Measurements from ENCODE around the gene HELZ2. TPM values are rescaled to one million over a fixed set of nuclear protein-coding genes. Genes with fewer than 3 reads are reported as not detected.

HELZ2 gene
- 10 to 100 TPM; 35.4 to 49.3 (median 36.2) TPM for total RNA-seq
- long read RNA-seq, donor 1, partial matches to known transcripts = 6 of 10 reads
- long read RNA-seq, donor 1, other reads (novel, unspliced or antisense) = 2 of 10 reads
- long read RNA-seq, donor 2, partial matches to known transcripts = 0 of 2 reads
- long read RNA-seq, donor 2, other reads (novel, unspliced or antisense) = 0 of 2 reads

GRCh38 chr20:63574156-63574828, at the start of gene HELZ2:
Gene HELZ2, minus strand, starts transcription at chr20:63574239. Its CDS starts 1,854 bp downstream, at chr20:63572385.
- intact Hi-C loops (cut with DNase I, micrococcal nuclease) = no loop called here
- ATAC-seq (peak; percentile 95), DNase-seq (peak; percentile 87 to 88 (median 88))
- no peaks in the 10 kb centered on the region for H3K9me3 ChIP-seq
- no peak for TF ChIP-seq CTCF (IDR thresholded peaks at IDR 0.05)
- H3K4me1 ChIP-seq (ENCODE audit: low read depth) = peaks cover 15% of the 10 kb centered on the region
- no peaks in the 10 kb centered on the region for H3K36me3 ChIP-seq (ENCODE audit: low read depth)
- peak within 1 kb of the TSS; percentile 57 for H3K4me3 ChIP-seq

- Histone ChIP-seq H3K9me3 (no peaks in the 10 kb centered on the region), H3K36me3 (ENCODE audit: low read depth) (peaks cover 3% of the 10 kb centered on the region), H3K4me3 (no peak overlapping the region), H3K4me1 (ENCODE audit: low read depth) (no peaks in the 10 kb centered on the region)
- intact Hi-C loops (cut with DNase I, micrococcal nuclease) = no loop called here
- no peak for TF ChIP-seq CTCF (IDR thresholded peaks at IDR 0.05)
- DNase-seq (peak in 1 of 3 donors; percentile 46), ATAC-seq (no peak)
Observed at GRCh38 chr20:63622732-63623131, 48.7 kb upstream of the HELZ2 start.

GRCh38 chr20:63622096-63622495, 48.1 kb upstream of the HELZ2 start:
- DNase-seq = peak in 1 of 3 donors; percentile 20
- H3K4me1 ChIP-seq (ENCODE audit: low read depth) = no peaks in the 10 kb centered on the region
- TF ChIP-seq CTCF (IDR thresholded peaks at IDR 0.05) = no peak
- intact Hi-C loops (cut with DNase I, micrococcal nuclease) = no loop called here
- no peaks in the 10 kb centered on the region for H3K9me3 ChIP-seq
- H3K36me3 ChIP-seq (ENCODE audit: low read depth) = peaks cover 3% of the 10 kb centered on the region
- H3K4me3 ChIP-seq = no peak overlapping the region
- no peak for ATAC-seq

- ATAC-seq (no peak), DNase-seq (peak in 1 of 3 donors; percentile 8)
- no peak for TF ChIP-seq CTCF (IDR thresholded peaks at IDR 0.05)
- no peak overlapping the region for H3K4me3 ChIP-seq
- H3K4me1 ChIP-seq (ENCODE audit: low read depth) = no peaks in the 10 kb centered on the region
- peaks cover 3% of the 10 kb centered on the region for H3K36me3 ChIP-seq (ENCODE audit: low read depth)
- no peaks in the 10 kb centered on the region for H3K9me3 ChIP-seq
- intact Hi-C loops (cut with DNase I, micrococcal nuclease) = no loop called here
Observed at GRCh38 chr20:63620991-63621390, 47.0 kb upstream of the HELZ2 start.

- intact Hi-C loops (cut with DNase I, micrococcal nuclease) = no loop called here
- DNase-seq (peak in 1 of 3 donors; percentile 20), ATAC-seq (no peak)
- no peak for TF ChIP-seq CTCF (IDR thresholded peaks at IDR 0.05)
- H3K9me3 ChIP-seq = no peaks in the 10 kb centered on the region
- no peak overlapping the region for H3K4me3 ChIP-seq
- H3K4me1 ChIP-seq (ENCODE audit: low read depth) = no peaks in the 10 kb centered on the region
- peaks cover 3% of the 10 kb centered on the region for H3K36me3 ChIP-seq (ENCODE audit: low read depth)
Observed at GRCh38 chr20:63619505-63619904, 45.5 kb upstream of the HELZ2 start.

Measured in mucosa of descending colon (tissue), 3 donors.